GM18508 (cell line): ENCODE data around the gene HGF.

Experiments used
- ATAC-seq: cut with Tn5 transposase; IDR thresholded peaks from one replicate; pipeline ENCODE4 v1.9.1; 2021; ENCODE audit warnings: moderate number of reproducible peaks; ENCODE audit not compliant: insufficient read depth, unreplicated experiment

Gene HGF

DNA sequence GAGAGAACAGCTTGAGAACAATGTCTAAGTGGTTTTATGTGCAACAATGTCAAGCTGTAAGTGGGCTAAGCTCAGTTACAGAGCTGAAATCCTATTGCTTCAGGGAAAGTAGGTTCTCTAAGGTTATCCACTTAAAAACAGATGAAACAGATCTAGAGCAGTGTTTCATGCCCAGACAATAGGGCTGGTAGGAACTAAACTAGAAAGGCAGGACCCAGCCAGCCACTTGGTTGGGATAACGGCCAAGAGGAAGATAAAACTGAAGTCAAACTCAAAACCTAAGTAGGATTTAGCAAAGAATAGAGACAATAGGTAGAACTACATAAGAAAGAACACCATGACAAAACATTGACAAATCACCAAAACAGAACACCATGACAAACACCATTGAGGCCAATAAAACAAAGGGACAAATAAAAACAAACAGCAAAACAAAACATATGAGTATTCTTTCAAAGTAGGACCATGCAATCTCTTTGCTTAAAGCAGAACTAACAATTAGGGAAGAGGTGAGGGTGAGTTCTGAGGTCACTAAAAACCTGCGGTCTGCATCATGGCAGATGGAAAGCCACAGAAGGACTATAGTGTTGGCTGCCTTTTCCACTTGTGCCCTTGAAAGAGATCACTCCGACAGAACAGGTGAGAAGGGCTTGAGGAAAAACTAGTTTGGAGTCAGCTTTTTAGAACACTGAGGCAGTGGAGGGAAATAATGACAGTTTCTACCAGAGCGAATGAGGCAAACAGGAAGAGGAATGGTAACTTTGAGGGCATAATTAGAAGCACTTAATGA, 81.0 kb downstream of the HGF start:
- no peak for ATAC-seq

DNA sequence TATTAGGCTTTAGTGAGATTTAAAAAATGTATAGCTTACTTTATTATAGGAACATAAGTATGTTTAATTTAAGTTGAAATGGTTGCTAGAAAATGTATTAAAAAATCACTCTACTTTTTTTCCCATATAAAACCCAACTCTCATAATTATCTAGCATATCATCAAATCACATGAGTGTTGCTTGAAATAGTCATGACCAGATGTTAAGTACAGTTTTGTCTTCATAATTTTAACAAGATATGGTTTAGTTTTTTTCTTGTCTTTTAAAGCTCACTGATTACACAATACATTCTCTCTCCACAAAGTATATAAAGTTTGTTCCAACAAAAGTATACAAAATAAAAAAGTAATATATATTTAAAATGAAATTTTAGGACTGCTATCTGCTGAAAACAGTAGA, 82.8 kb downstream of the HGF start:
- no peak for ATAC-seq

DNA sequence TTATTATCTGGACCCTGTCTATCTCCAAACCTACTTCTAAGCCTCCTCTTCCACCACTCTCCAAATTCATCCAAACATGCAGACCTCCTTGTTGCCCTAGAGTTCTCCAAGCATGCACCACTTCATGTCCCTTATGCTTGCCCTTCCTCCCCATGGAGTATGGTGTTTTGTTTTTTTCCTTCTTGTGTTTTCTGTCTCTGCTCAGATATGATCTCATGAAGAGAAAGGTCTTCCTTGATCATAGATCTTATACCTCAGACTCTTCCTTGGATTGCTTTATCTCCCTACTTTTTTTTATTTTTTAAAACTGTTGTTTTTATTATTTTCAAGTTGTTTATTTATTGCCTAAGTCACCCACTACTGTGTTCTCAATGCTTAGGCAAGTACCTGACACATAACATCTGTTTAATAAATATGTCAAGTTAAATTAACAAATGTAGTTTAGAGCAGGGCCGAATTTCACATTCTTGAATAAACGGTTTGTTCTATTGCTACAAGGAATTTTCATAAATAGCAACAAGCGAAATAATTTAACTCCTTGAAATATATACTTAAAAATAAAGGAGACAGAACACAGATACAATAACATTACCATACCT, 84.5 kb downstream of the HGF start:
- no peak for ATAC-seq

DNA sequence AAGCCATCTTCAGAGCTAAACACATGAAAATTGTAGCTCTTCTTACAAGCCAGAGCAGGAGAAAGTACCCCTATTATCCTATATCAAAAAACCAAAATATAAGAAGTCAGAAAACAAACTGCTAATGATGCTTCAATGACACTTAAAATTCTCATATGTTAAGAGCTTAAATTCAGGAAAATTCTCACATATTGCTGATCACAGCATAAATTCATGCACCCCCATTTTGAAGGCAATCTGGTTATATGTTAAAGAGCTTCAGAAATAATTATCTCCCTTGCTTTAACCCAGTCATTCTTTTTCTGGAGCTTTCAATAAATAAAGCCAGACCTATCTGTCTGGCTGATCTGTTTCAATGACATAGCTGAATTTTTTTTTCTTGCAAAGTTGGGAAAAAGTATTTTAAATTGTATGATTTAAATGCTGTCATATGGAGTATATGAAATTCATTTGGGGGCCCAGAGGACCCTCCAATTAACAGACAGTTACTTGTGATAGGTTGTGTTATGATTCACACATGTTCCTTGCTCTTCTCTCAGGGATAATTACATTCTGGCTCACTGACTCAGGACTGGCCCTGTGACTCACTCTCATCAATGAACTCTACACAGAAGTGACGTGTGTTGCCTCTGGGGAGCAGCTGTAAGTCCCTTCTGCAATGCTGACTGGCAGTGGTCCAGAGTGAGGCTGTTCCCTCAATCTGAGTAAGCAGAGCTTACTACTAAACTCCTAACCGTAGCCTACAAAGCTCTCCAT, 85.2 kb downstream of the HGF start:
- no peak for ATAC-seq

DNA sequence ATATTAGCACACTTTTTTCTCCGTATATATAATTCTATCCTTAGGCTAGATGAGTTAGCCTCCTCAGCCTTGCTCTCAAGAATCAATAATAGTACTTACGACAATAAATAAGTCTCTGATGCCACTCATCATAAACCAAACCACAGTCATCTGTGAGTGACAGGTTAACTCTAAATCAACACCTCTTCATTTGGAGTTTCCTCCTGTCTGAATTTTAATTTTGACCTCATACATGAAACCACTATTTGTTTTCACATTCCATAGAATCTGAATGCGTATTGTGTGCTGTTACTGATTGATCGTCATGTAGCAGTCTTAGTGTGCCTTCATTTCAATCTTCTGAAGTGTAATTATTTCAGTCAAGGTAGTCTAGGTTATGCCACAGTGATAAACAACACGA, 85.8 kb downstream of the HGF start:
- no peak for ATAC-seq

DNA sequence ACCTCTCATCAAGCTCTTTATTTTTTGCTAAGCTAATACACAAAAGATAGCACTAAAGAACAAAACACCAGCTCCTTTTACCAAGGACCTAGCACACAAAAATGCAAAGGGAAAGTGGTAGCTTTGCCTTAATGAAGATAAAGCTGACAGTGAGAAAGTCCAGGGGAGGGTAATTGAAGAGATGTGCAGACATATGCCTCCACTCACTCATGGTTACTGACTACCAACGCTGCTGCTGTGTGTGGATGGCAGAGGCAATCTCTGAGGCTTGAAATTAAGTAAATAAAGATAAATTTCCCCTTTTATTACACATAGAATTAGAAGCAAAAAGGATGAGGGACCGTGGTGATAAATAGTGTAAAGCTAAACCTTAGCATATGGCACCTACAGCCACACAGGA, 87.0 kb downstream of the HGF start:
- no peak for ATAC-seq

DNA sequence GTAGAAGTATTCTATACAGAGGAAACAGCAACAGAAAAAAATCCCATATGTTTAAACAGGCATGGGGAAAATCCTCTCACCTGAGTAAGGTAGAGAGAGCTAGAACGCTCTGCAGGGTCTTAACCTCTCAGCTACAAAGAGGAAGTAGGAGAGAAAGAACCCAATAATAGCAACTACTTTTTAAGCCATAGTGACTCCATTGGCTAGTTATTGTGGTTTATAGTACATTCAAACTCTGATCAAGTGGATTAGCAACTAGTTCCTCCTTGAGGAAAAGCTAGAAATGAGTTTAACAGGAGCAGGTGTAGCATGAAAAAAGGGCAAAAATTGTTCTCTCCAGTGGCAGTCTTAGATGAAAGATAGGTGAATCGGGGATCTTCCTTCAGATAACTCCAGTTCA, 89.7 kb downstream of the HGF start:
- ATAC-seq, result no peak

DNA sequence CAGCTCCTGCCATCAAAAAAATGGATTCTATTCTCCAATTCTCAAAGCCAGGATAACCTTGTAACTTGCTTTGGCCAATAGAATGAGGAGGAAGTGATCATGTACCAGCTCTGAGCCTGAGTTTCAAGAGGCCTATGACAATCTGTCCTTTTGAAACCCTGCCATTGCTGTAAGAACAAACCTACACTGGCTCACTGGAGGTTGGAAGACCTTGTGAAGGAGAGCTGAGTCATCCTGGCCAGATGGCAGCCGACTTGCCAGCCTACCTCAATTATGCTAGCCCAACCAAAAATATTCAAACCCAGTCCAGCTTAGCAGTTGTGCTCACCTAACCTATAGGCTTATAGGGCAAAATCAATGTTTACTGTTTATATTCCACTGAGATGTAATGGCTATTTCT, 93.0 kb downstream of the HGF start:
- no peak for ATAC-seq

DNA sequence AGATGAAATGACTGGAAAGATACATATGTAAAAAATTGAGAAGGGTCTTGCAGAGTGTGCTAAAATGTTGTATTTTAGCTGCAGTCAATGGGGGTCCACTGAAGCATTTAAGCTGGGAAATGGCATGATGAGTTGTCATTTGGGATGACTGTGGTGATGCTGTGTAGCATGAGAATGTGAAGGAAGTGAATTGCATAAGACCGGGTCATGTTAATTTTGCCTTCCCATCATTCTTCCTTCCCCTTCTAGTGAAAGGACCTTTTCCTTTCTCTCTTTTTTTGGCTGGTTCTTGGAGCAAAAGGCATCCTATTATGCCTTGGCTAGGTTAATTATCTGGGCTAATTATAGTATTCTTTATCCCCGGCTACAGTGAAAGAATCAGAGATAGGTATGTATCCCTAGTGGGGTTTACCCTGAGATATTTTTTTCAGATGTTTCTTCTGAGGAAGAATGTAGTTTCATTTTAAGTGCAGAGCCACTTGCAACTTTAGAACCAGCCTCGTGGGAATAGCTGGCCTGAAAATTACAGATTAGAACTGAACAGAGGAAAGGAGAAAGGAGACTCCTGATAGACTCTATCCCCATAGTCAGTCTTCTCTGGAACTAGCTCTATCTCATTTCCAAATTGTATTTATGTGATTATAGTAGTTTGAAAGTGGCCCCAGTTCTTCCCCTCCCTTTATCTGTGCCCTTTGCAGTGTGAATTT, 93.6 kb downstream of the HGF start:
- ATAC-seq, result no peak

DNA sequence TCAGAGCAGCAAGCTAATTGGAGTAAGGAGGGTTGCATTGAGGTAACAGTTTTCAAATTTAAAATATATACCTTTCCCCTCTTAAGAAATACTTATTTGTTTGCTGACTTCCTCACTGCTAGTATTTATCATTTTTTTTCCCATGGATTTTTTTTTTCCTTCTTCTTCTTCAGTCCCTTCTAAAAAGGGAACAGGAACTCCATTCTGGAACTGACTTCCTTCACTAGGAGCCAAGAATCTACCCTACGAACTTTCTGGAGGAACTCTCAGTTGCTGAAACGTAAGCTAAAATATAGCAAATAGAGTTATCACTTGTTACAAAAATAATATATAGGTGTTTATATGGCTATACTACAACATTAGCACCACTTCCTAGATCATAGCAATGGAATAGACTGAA, 95.4 kb downstream of the HGF start:
- ATAC-seq, result no peak

DNA sequence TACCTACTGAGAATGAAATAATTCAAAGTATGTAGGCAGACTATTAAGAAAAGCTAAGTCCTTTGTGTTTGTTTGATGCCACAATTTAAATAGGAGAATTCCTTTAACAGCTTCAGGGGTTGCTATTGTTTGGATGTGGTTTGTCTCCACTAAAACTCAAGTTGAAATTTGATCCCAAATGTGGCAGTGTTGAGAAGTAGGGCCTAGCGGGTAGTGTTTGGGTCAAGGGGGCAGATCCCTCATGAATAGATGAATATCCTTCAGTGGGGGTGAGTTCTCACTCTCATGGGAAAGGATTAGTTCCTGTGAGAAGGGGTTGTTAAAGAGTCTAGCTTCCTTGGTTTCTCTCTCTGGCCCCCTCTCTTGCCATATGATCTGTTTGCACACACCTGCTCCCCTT, 97.0 kb downstream of the HGF start:
- no peak for ATAC-seq

DNA sequence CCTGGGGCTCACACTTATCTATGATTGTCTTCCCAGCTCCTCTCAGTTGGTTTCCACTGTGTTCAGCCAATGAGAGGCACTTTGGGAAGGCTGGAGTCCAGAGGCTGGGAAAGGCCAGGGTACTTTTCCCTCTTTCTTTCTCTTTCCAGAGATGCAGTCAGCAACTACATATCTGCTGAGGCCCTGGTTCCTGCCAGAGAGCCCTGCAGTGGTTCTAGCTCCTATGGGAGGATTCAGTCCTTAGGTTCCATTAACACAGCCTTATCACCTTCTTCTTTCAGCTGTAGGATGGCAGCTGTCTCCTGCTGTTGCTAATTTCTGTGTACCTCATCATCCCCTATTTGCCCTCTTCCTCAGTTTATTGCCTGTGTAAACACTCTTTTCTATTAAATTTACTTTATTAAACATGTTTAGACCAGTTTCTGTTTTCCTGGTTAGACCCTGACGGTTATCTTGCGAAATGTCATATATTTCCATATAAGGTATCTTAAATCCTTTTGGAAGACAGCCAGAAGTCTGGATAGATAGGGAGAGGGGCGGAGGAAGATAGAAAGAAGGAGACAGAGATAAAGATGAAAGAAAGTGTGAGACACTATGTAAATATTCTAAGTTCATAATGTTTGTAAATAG, 100.3 kb downstream of the HGF start:
- no peak for ATAC-seq

DNA sequence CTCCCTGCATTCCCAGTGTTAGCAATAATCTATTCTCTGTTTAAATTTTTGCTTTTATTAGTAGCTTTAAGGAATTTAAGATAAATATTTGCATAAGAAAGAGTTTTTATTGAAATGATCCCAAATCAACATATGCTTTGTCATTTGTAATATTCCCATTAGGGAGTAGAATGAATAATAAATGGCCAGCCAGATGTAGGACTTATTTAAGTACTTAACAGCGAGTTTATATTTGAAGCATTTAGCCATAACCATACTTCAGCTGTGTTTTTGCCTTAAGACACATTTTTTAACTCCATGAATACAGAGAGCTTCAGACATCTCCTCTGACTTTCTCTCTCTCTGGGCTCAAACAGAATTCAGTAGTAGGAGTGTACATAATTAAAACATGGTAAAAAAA, 103.6 kb downstream of the HGF start:
- no peak for ATAC-seq

DNA sequence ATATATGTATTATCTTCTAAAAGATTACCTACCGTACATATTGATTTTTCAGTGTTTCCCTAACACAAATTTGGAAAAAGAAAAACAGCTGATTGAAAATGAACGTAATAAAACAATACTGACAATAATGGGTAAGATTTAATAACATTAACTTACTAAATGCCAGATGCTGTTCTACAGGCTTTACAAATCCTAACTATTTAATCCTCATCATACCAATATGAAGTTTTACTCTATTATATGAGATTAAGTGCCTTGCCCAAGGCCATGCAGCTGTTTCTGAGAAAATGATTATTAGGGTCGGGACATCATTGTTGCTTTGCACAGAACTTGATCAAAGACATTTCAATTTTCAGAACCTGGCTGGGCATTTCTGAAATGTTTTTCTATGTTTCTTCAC, 104.6 kb downstream of the HGF start:
- no peak for ATAC-seq

DNA sequence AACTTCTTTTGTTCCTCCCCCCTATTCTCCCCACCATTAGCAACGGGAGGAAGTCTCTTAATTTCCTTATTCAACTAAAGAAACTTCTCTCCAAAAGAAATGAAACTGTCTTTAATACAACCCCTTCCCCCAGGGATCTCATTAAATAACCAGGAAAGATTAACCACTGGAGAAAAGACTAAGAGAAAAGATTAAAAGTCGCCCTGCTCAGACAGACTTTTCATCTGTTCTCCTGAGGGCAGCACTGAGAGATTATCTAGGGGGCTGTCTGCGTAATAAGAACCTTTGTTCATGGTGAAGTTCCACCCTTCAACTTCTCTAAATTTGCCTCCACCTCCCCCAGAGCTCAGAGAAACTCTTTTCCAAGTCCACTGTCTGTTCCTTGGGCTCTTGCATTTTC, 105.5 kb downstream of the HGF start:
- no peak for ATAC-seq

DNA sequence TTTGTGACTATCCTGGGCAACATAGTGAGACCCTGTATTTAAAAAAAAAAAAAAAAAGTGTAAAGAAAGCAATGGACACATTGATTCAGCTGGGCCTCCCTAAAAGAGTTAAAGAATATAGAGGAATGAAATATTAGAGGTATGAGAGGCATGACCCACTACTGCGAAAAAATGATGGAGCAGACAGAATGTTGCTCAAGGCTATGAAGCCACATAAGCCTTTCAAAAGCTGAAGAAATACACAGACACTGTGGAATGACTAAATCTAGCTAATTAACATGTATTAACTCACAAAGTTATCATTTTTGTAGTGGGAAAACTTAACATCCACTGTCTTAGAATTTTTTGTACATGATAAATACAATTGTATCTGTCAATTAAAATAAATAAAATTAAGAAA, 107.3 kb downstream of the HGF start:
- ATAC-seq, result no peak

DNA sequence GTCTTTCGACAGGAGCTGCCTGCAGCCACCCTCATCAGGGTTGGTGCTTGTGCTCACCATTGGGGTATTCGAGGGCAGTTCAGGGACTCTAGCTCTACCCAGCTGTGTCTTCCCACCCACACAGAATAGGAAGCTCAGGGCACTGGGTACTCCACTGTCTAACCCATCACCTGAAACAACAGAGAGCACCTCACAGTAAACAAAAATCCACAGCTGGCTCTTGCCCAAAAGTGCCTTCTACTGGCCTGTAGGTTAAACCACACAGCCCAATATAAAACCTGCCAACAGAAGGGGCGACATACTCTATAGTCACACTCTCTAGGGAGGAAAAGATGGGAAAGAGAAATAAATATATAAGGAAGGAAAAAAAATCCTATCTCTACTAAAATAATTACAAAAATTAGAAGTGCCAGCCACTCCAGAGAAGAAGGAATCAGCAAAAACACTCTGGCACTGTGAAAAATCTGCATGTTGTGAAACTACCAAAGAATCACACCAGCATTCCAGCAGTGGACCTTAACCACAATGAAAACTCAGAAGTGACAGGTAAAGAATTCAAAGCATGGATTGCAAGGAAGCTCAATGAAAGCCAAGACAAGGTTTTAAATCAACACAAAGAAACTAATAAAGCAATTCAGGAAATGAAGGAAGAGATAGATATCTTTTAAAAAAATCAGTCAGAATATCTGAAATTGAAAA, 110.0 kb downstream of the HGF start:
- no peak for ATAC-seq

DNA sequence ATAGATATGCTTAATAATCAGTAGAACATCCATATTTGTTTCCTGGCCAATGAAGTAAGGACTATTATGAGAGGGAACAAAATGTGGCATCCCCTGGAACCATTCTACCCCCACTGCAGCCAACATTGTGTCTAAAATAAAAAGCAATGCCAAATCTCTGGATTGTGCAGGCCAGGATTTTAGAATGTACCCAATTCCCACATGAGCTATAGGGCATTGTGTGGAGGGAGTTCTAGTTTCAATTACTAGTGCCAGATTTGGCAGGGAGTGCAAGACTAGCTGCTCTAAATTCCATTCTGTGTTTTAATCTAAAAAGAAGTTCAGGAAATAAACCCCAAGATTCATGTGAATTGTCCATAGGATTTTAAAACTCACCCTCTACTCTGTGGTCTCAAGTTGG, 112.3 kb downstream of the HGF start:
- no peak for ATAC-seq

DNA sequence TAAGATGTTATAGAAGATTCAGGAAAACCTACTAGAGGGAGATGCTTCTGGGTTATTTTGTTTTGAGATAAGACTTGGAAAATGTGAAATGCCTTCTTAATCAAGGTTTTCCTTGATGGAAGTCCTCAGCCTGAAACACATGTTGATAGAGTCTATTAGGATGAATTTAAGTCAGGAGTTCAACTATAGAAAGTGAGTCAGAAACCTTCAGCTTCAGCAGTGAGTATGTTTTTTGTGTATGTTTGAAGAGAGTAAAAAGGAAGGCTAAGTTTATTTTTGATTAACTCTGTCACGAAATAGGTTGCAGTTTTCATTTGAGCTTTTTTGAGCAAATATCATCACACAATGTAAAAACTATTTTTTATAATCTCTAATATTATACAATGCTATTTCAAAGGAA, 114.6 kb downstream of the HGF start:
- ATAC-seq, result no peak

DNA sequence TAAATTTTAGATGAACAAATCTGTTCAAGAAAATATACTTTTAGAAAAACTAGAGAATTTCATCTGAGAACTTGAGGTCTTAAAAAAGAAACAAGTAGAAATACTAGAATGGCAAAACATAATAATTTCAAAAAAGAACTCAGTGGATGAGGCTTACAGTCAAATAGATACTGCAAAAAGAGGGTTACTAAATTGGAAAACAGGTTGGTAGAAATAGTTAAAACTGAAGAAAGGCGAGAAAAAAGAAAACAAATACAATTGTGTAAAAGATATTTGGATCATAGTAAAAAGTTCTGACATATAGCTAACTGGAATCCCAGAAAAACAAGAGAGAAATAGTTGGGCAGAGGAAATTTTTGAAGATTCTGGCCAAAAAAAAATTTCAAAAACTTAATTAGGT, 117.6 kb downstream of the HGF start:
- no peak for ATAC-seq
